Activated naive CD4-positive, alpha-beta T cell (primary cell): ENCODE measurements around the gene TSEN15.
"Not testable (repeated sequence)": the region's sequence is repeated elsewhere in the genome, so short reads cannot be mapped to it uniquely, and the experiment has no call there.

Source experiments
- DNase-seq, 4 experiments: peaks; one replicate each; lab custom pipeline; 2025; lab: John Stamatoyannopoulos, UW

Gene TSEN15

GRCh38 chr1:184053881-184054280, 2.4 kb downstream of the TSEN15 start:
- no peak for DNase-seq

GRCh38 chr1:184056921-184057555, 5.5 kb downstream of the TSEN15 start:
- no peak for DNase-seq

GRCh38 chr1:184059887-184060286, 8.4 kb downstream of the TSEN15 start:
- DNase-seq = no peak

- DNase-seq = no peak
Measured at GRCh38 chr1:184060316-184060715, 8.8 kb downstream of the TSEN15 start.

GRCh38 chr1:184061396-184062003, 10.0 kb downstream of the TSEN15 start:
- no peak for DNase-seq

- DNase-seq = no peak
Measured at GRCh38 chr1:184062640-184063286, 11.2 kb downstream of the TSEN15 start.

GRCh38 chr1:184065559-184065958, 14.0 kb downstream of the TSEN15 start:
- no peak for DNase-seq

- DNase-seq = no peak
Measured at GRCh38 chr1:184068354-184068753, 16.8 kb downstream of the TSEN15 start.

- DNase-seq = no peak
Measured at GRCh38 chr1:184069675-184070074, 18.1 kb downstream of the TSEN15 start.

- DNase-seq = no peak
Measured at GRCh38 chr1:184072376-184072775, 20.8 kb downstream of the TSEN15 start.

GRCh38 chr1:184074383-184074782, 22.9 kb downstream of the TSEN15 start:
- no peak for DNase-seq

- no peak for DNase-seq
Measured at GRCh38 chr1:184075055-184076029, 23.8 kb downstream of the TSEN15 start.

GRCh38 chr1:184078564-184079249, 27.2 kb downstream of the TSEN15 start:
- DNase-seq = no peak

GRCh38 chr1:184080309-184080708, 28.8 kb downstream of the TSEN15 start:
- no peak for DNase-seq

- no peak for DNase-seq
Measured at GRCh38 chr1:184082541-184083415, 31.2 kb downstream of the TSEN15 start.

- DNase-seq = no peak
Measured at GRCh38 chr1:184085667-184086066, 34.1 kb downstream of the TSEN15 start.

- no peak for DNase-seq
Measured at GRCh38 chr1:184088037-184088436, 36.5 kb downstream of the TSEN15 start.

GRCh38 chr1:184093071-184093470, 41.5 kb downstream of the TSEN15 start:
- DNase-seq = no peak

GRCh38 chr1:184096005-184096404, 44.5 kb downstream of the TSEN15 start:
- DNase-seq = no peak

GRCh38 chr1:184096580-184096979, 45.0 kb downstream of the TSEN15 start:
- DNase-seq = not testable (repeated sequence)

GRCh38 chr1:184101141-184101540, 49.6 kb downstream of the TSEN15 start:
- no peak for DNase-seq
